ENCODE results near the gene PCBP1.
"Not testable (repeated sequence)": the region's sequence is repeated elsewhere in the genome, so short reads cannot be mapped to it uniquely, and the experiment has no call there.

The PCBP1 gene

DNA sequence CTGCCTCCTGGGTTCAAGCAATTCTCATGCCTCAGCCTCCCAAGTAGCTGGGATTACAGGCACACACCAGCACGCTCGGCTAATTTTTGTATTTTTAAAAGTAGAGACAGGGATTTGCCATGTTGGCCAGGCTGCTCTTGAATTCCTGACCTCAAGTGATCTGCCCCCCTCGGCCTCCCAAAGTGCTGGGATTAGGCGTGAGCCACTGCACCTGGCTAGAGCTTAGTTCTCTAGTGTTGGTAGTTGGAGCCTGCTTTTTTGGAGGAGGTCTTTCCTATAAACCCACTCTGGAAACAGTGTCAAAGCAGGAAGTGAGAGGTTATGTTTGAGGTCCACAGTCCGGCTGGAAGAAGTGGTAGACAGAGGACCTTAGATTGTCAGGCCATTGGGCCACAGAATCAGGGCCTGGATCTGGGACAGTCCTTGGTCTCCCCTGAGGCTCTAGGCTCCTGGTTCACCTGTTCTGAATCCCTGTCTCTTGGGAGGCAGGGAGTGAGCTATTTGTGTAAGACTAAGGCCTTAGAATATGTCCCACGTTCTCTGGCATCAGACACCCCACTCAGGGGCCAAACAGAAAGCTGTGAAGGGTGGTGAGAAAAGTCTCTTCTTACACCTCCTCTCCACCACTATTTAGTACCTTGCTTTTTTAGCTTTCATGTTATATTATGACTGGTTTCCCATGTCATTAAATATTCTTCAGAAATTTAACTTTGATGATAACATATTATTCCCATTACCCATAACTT lies 34.5 kb downstream of the PCBP1 start:
- peak overlapping the region; percentile 99 for H3K27ac Mint-ChIP-seq
- H3K9me3 Mint-ChIP-seq, result no peaks in the 10 kb centered on the region
- DNase-seq (no peak), ATAC-seq (no peak)
- peaks cover 82% of the 10 kb centered on the region for H3K4me1 Mint-ChIP-seq
- H3K4me3 Mint-ChIP-seq, result peak overlapping the region; percentile 42
- H3K36me3 Mint-ChIP-seq (ENCODE audit: low read depth), result peaks cover 6% of the 10 kb centered on the region
- H3K27me3 Mint-ChIP-seq, result no peaks in the 10 kb centered on the region

- DNase-seq (no peak), ATAC-seq (no peak)
- Mint-ChIP-seq H3K4me3 (no peak overlapping the region), H3K4me1 (peaks cover 84% of the 10 kb centered on the region), H3K9me3 (no peaks in the 10 kb centered on the region), H3K27me3 (no peaks in the 10 kb centered on the region), H3K36me3 (ENCODE audit: low read depth) (peaks cover 6% of the 10 kb centered on the region), H3K27ac (peak overlapping the region; percentile 99)
Measured at GRCh38 chr2:70122470-70122869, 35.2 kb downstream of the PCBP1 start.

GRCh38 chr2:70123051-70123828 lies 36.0 kb downstream of the PCBP1 start:
- H3K4me3 Mint-ChIP-seq, result peak overlapping the region; percentile 94
- no peaks in the 10 kb centered on the region for H3K27me3 Mint-ChIP-seq
- no peaks in the 10 kb centered on the region for H3K9me3 Mint-ChIP-seq
- DNase-seq (no peak), ATAC-seq (no peak)
- peak overlapping the region; percentile 99 for H3K27ac Mint-ChIP-seq
- peaks cover 86% of the 10 kb centered on the region for H3K4me1 Mint-ChIP-seq
- peaks cover 6% of the 10 kb centered on the region for H3K36me3 Mint-ChIP-seq (ENCODE audit: low read depth)

DNA sequence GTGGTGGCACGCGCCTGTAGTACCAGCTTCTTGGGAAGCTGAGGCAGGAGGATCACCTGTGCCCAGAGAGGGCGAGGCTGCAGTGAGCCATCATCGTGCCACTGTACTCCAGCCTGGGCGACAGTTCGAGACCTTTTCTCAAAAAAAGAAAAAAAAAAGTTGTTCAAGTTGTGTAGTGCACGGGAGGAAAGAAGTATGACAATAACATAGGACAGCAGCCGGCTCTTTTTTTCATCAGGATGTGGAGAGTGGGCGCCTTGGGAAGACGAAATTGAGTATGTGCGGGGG lies 36.5 kb downstream of the PCBP1 start:
- Mint-ChIP-seq H3K36me3 (ENCODE audit: low read depth) (peaks cover 6% of the 10 kb centered on the region), H3K9me3 (no peaks in the 10 kb centered on the region), H3K27me3 (no peaks in the 10 kb centered on the region), H3K4me3 (peak overlapping the region; percentile 94), H3K4me1 (peaks cover 89% of the 10 kb centered on the region), H3K27ac (peak overlapping the region; percentile 99)
- DNase-seq (no peak), ATAC-seq (peak; percentile 21)

DNA sequence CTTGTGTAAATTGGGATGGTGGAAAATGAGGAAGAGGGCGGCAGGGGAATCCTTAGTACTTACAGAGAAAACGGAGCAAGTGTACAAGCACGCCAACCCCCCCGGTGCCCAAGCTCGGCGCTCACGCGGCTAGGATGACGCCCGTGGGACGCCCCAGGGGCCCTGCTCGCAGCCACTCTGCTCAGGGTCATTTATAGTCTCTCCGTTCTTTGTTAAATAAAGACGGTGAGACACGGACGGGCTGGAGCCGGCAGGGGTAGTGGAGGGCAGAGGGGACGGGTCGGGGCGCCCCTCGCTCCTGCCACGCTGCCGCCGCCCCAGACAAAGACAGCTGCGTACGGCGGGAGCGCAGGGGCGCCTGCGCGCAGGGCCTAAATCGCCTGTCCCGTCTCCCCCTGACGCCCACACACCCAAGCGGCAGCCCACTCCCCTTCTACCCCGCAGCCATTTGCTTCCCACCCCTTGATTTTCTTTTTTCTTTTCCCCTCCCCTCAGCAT lies 37.8 kb downstream of the PCBP1 start:
- no peaks in the 10 kb centered on the region for H3K9me3 Mint-ChIP-seq
- peaks cover 87% of the 10 kb centered on the region for H3K4me1 Mint-ChIP-seq
- peak overlapping the region; percentile 99 for H3K27ac Mint-ChIP-seq
- ATAC-seq, result peak; percentile 35
- peak; percentile 68 for DNase-seq
- peak overlapping the region; percentile 94 for H3K4me3 Mint-ChIP-seq
- H3K36me3 Mint-ChIP-seq (ENCODE audit: low read depth), result peaks cover 6% of the 10 kb centered on the region
- no peaks in the 10 kb centered on the region for H3K27me3 Mint-ChIP-seq

DNA sequence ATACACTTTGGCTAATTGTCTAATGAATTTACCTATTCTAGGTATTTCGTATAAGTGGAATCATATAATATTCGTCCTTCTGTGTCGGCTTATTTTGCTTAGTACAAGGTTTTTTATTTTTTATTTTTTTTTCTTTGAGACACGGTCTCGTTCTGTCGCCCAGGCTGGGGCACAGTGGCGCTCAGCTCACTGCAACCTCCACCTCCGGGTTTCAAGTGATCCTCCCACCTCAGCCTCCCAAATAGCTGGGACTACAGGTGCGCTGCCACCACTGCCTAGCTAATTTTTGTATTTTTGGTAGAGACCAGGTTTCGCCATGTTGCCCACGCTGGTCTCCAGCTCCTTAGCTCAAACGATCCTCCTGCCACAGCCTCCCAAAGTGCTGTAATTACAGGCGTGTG lies 38.2 kb downstream of the PCBP1 start:
- no peak for DNase-seq
- no peaks in the 10 kb centered on the region for H3K9me3 Mint-ChIP-seq
- peak overlapping the region; percentile 99 for H3K27ac Mint-ChIP-seq
- H3K36me3 Mint-ChIP-seq (ENCODE audit: low read depth), result peaks cover 6% of the 10 kb centered on the region
- peaks cover 88% of the 10 kb centered on the region for H3K4me1 Mint-ChIP-seq
- ATAC-seq, result no peak
- peak overlapping the region; percentile 94 for H3K4me3 Mint-ChIP-seq
- H3K27me3 Mint-ChIP-seq, result no peaks in the 10 kb centered on the region

DNA sequence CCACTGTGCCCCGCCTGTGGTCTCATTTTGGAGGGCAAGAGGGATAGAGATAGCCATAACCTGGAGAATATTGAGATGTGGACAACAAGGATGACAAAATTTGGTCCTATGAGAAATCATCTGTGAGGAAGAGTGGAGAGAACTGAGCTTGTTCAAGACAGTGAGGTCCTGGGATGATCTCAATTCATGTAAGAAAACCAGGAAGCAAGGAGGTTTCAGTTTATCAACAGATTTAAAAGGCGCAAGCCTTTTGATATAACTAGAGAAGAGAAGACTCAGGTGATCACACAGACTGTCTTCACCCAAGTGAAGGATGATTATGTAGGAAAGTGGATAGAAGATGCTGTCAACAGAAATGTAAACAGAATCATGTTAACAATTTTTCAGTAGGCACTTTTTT lies 39.1 kb downstream of the PCBP1 start:
- Mint-ChIP-seq H3K27ac (peak overlapping the region; percentile 99), H3K27me3 (no peaks in the 10 kb centered on the region), H3K9me3 (no peaks in the 10 kb centered on the region), H3K36me3 (ENCODE audit: low read depth) (peaks cover 6% of the 10 kb centered on the region), H3K4me1 (peaks cover 88% of the 10 kb centered on the region), H3K4me3 (peak overlapping the region; percentile 94)
- ATAC-seq, result no peak
- DNase-seq, result no peak

GRCh38 chr2:70128005-70128404 lies 40.7 kb downstream of the PCBP1 start:
- H3K4me3 Mint-ChIP-seq, result no peak overlapping the region
- H3K9me3 Mint-ChIP-seq, result no peaks in the 10 kb centered on the region
- H3K36me3 Mint-ChIP-seq (ENCODE audit: low read depth), result peaks cover 6% of the 10 kb centered on the region
- ATAC-seq (no peak), DNase-seq (no peak)
- H3K27me3 Mint-ChIP-seq, result no peaks in the 10 kb centered on the region
- H3K27ac Mint-ChIP-seq, result peak overlapping the region; percentile 99
- peaks cover 85% of the 10 kb centered on the region for H3K4me1 Mint-ChIP-seq

DNA sequence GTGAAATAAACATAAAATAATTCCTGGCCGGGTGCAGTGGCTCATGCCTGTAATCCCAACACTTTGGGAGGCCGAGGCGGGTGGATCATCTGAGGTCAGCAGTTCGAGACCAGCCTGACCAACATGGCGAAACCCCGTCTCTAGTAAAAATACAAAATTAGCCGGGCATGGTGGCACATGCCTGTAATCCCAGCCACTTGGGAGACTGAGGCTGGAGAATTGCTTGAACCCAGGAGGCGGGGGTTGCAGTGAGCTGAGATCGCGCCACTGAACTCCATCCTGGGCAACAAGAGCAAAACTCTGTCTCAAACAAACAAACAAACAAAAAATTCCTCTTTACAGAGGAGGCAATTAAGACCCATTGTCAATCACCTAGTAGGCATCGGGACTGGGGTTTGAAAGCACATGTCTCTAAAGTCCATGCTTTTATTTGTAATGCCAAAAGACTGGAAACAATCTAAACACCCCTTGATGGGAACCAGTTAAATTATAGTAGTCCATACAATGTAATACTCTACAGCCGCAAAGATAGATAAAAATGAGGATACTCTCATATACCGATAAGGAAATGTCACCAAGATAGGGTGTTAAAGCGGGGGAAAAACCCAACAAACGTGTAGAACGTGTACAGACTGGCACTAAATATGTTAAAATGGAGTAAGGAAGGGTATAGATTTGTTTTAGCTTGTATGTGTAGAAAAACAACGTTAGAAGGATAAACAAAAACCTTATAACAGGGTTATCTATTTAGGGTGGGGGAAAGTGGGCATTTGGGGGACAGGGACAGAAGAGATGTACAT lies 44.3 kb downstream of the PCBP1 start:
- not testable (repeated sequence) for H3K36me3 Mint-ChIP-seq (ENCODE audit: low read depth); H3K9me3 Mint-ChIP-seq; ATAC-seq; H3K27me3 Mint-ChIP-seq
- Mint-ChIP-seq H3K4me3 (peak overlapping the region; percentile 87), H3K27ac (peak overlapping the region; percentile 97), H3K4me1 (peaks cover 87% of the 10 kb centered on the region)
- DNase-seq, result peak; percentile 3

DNA sequence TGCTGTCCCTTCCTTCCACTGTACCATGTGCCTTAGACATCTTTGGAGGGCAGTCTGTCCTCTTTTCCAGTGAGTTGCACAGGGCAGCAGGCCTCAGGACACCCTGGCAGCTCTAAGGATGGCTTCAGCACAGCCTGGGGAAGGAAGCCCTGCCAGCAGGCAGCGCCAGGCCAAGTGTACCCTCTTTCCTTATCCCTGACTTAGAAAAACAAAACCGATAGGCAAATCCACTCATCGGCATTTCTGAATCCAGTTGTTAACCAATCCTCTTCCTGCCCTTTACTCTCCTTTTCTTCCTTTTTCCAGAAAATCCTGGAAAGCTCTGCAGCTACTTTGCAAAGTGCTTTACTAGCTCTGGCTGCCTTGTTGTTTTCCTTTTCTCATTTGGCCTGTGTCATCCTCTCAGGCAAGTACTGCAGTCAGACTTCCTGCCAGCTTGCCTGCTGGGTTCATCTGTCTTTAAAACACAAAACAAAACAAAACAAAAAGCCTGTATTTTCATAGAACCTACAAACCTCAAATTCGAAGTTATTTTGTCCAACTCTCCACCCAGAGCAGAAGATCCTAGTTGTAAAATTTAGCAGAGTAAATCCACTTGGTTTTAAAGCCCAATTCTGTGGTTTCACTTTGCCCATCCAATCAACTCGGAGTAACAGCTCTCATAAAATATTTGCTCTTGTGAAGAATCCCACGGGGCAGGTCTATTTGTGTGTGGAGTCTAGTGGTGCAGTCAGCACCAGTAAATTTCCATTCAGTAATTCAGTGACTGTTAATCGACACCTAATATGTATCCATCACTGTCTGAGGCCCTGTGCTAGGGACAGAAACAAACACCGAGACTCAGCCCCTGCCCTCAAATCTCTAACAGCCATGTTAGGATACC lies 45.2 kb downstream of the PCBP1 start:
- H3K27ac Mint-ChIP-seq, result peak overlapping the region; percentile 97
- peaks cover 87% of the 10 kb centered on the region for H3K4me1 Mint-ChIP-seq
- no peaks in the 10 kb centered on the region for H3K9me3 Mint-ChIP-seq
- peak; percentile 44 for ATAC-seq
- DNase-seq, result no peak
- peak overlapping the region; percentile 87 for H3K4me3 Mint-ChIP-seq
- no peaks in the 10 kb centered on the region for H3K27me3 Mint-ChIP-seq
- peaks cover under 1% of the 10 kb centered on the region for H3K36me3 Mint-ChIP-seq (ENCODE audit: low read depth)

- Mint-ChIP-seq H3K4me3 (peak overlapping the region; percentile 87), H3K9me3 (no peaks in the 10 kb centered on the region), H3K27me3 (no peaks in the 10 kb centered on the region), H3K36me3 (ENCODE audit: low read depth) (peaks cover 2% of the 10 kb centered on the region), H3K27ac (peak overlapping the region; percentile 97), H3K4me1 (peaks cover 87% of the 10 kb centered on the region)
- no peak for ATAC-seq
- no peak for DNase-seq
Measured at GRCh38 chr2:70133127-70133452, 45.8 kb downstream of the PCBP1 start.

- no peaks in the 10 kb centered on the region for H3K27me3 Mint-ChIP-seq
- peaks cover 84% of the 10 kb centered on the region for H3K4me1 Mint-ChIP-seq
- peak overlapping the region; percentile 87 for H3K4me3 Mint-ChIP-seq
- ATAC-seq (peak; percentile 37), DNase-seq (no peak)
- H3K27ac Mint-ChIP-seq, result peak overlapping the region; percentile 97
- H3K36me3 Mint-ChIP-seq (ENCODE audit: low read depth), result peaks cover 2% of the 10 kb centered on the region
- H3K9me3 Mint-ChIP-seq, result no peaks in the 10 kb centered on the region
Measured at GRCh38 chr2:70133491-70134322, 46.4 kb downstream of the PCBP1 start.

DNA sequence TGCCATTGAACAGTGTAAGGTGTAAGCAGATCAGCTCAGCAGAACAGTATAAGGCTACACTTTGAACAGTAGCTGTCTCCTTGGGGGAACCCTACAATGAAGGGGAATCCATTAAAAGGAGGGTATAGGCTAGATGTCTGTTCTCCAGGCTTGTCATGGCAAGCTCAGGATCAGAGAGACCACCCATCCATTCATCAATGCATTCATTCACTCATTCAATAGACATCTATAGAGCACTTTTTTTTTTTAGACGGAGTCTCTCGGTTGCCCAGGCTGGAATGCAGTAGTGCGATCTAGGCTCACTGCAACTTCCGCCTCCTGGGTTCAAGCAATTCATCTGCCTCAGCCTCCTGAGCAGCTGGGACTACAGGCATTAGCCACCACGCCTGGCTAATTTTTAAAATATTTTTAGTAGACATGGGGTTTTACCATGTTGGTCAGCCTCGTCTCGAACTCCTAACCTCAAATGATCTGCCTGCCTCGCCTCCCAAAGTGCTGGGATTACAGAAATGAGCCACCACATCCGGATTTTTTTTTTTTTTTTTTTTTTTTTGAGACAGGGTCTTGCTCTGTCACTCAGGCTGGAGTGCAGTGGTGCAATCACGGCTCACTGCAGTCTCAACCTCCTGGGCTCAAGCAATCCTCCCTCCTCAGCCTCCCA lies 47.2 kb downstream of the PCBP1 start:
- H3K4me3 Mint-ChIP-seq, result peak overlapping the region; percentile 87
- H3K9me3 Mint-ChIP-seq; DNase-seq; ATAC-seq; H3K27me3 Mint-ChIP-seq; H3K36me3 Mint-ChIP-seq (ENCODE audit: low read depth): not testable (repeated sequence)
- peaks cover 88% of the 10 kb centered on the region for H3K4me1 Mint-ChIP-seq
- H3K27ac Mint-ChIP-seq, result peak overlapping the region; percentile 97
